MM.1S (cell line): ENCODE results near the gene RCOR1.

ENCODE experiments used
- EZH2phosphoT487 ChIP-seq: fragments of 300-600 bp; sonication (generic); IDR thresholded peaks from 2 replicates; pipeline ENCODE4 v1.6.1; 2018; ENCODE audit warnings: antibody characterized with exemption, low read length
- TF ChIP-seq, protein P1 (sequence below): fragments of 300-600 bp; sonication (generic); IDR thresholded peaks from 2 replicates; pipeline ENCODE4 v1.5.1; 2016; ENCODE audit warnings: antibody characterized with exemption, low read length, mixed read lengths

- TF ChIP-seq, protein P1, sequence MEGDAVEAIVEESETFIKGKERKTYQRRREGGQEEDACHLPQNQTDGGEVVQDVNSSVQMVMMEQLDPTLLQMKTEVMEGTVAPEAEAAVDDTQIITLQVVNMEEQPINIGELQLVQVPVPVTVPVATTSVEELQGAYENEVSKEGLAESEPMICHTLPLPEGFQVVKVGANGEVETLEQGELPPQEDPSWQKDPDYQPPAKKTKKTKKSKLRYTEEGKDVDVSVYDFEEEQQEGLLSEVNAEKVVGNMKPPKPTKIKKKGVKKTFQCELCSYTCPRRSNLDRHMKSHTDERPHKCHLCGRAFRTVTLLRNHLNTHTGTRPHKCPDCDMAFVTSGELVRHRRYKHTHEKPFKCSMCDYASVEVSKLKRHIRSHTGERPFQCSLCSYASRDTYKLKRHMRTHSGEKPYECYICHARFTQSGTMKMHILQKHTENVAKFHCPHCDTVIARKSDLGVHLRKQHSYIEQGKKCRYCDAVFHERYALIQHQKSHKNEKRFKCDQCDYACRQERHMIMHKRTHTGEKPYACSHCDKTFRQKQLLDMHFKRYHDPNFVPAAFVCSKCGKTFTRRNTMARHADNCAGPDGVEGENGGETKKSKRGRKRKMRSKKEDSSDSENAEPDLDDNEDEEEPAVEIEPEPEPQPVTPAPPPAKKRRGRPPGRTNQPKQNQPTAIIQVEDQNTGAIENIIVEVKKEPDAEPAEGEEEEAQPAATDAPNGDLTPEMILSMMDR: no peak
- TF ChIP-seq EZH2phosphoT487: no peak
Measured at GRCh38 chr14:102545461-102546265, 46.8 kb upstream of the RCOR1 start.
